HFFc6 (cell line): ENCODE results near the gene E2F6. TPM values are rescaled to one million over a fixed set of nuclear protein-coding genes. Genes with fewer than 3 reads are reported as not detected.

Experiments
- DNase-seq: peaks from one replicate; pipeline ENCODE4 v3.0.0-alpha.2; 2018
- H3K27ac Mint-ChIP-seq: 2 replicates; pipeline ENCODE4 v1.8.0; 2020; ENCODE audit warnings: mild to moderate bottlenecking, mixed read lengths
- H3K27me3 Mint-ChIP-seq: 2 replicates; pipeline ENCODE4 v1.8.0; 2021; ENCODE audit warnings: mild to moderate bottlenecking, moderate library complexity, mixed read lengths; ENCODE audit not compliant: insufficient read depth
- H3K36me3 Mint-ChIP-seq: 2 replicates; pipeline ENCODE4 v1.8.0; 2021; ENCODE audit warnings: low read depth, mixed read lengths
- H3K4me1 Mint-ChIP-seq: 2 replicates; pipeline ENCODE4 v1.8.0; 2020; ENCODE audit warnings: low read depth, mixed read lengths
- H3K4me3 Mint-ChIP-seq: 2 replicates; pipeline ENCODE4 v1.8.0; 2020; ENCODE audit warnings: mild to moderate bottlenecking, moderate library complexity, mixed read lengths
- H3K9me3 Mint-ChIP-seq: 2 replicates; pipeline ENCODE4 v1.8.0; 2020; ENCODE audit warnings: mild to moderate bottlenecking, mixed read lengths
- total RNA-seq, 6 experiments: library from RNA; stranded (reverse); fragmentation: NEBNext Ultra II Directional; extraction: Animal tissue kit (Norgen Biotek cat#: 25700); gene quantifications; 2 replicates in 1 of 6; 3 replicates in 5 of 6; pipeline ENCODE4 v1.2.3, GENCODE V29; 2021
- TF ChIP-seq, protein P1 (sequence below): fragments of 200-600 bp; sonication (generic); IDR thresholded peaks from 2 replicates; pipeline ENCODE4 v1.5.0; 2021; ENCODE audit warnings: antibody characterized with exemption, mild to moderate bottlenecking

The E2F6 gene
- total RNA-seq, 6 experiments from 2014 or later: 8.9 to 11.3 (median 10.3) TPM

DNA sequence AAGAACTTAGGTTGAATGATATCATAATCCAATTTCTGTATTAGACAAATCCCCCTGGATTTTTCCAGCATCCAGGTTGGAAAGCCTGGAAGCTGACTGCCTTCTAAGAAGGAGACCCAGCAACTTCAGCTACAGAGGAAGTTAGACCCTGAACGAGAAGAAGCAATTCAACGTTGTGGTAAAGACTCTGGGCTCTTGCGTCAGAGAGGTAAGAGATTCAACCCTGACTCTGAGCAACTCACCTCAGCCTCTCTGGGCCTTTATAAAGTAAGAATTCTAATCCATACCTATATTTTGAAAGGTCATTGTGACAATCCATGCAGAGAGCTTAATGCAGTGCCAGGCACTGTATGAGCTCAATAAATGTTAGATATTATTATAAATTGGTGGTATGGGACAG is 9.7 kb downstream of the E2F6 start:
- Mint-ChIP-seq H3K27ac (no peak overlapping the region), H3K4me1 (peaks cover 8% of the 10 kb centered on the region; the same call in 1 of the 2 replicates), H3K36me3 (peaks cover 11% of the 10 kb centered on the region; the same call in 1 of the 2 replicates), H3K9me3 (no peaks in the 10 kb centered on the region), H3K27me3 (no peaks in the 10 kb centered on the region), H3K4me3 (no peak overlapping the region)
- TF ChIP-seq, protein P1, sequence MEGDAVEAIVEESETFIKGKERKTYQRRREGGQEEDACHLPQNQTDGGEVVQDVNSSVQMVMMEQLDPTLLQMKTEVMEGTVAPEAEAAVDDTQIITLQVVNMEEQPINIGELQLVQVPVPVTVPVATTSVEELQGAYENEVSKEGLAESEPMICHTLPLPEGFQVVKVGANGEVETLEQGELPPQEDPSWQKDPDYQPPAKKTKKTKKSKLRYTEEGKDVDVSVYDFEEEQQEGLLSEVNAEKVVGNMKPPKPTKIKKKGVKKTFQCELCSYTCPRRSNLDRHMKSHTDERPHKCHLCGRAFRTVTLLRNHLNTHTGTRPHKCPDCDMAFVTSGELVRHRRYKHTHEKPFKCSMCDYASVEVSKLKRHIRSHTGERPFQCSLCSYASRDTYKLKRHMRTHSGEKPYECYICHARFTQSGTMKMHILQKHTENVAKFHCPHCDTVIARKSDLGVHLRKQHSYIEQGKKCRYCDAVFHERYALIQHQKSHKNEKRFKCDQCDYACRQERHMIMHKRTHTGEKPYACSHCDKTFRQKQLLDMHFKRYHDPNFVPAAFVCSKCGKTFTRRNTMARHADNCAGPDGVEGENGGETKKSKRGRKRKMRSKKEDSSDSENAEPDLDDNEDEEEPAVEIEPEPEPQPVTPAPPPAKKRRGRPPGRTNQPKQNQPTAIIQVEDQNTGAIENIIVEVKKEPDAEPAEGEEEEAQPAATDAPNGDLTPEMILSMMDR: no peak
- no peak for DNase-seq

GRCh38 chr2:11454824-11455223 is 11.1 kb downstream of the E2F6 start:
- no peaks in the 10 kb centered on the region for H3K27me3 Mint-ChIP-seq
- H3K4me1 Mint-ChIP-seq: peaks cover 8% of the 10 kb centered on the region; the same call in 1 of the 2 replicates
- no peak overlapping the region for H3K27ac Mint-ChIP-seq
- no peaks in the 10 kb centered on the region for H3K9me3 Mint-ChIP-seq
- TF ChIP-seq, protein P1: no peak
- peaks cover 11% of the 10 kb centered on the region; the same call in 1 of the 2 replicates for H3K36me3 Mint-ChIP-seq
- DNase-seq: no peak
- H3K4me3 Mint-ChIP-seq: no peak overlapping the region

- Mint-ChIP-seq H3K27ac (no peak overlapping the region), H3K4me1 (no peaks in the 10 kb centered on the region), H3K9me3 (no peaks in the 10 kb centered on the region), H3K27me3 (no peaks in the 10 kb centered on the region), H3K36me3 (peaks cover 9% of the 10 kb centered on the region; the same call in 1 of the 2 replicates), H3K4me3 (no peak overlapping the region)
- no peak for DNase-seq
- TF ChIP-seq, protein P1: no peak
These were observed 15.2 kb downstream of the E2F6 start for GRCh38 chr2:11450791-11451190.

GRCh38 chr2:11446733-11447248 is 19.2 kb downstream of the E2F6 start:
- H3K4me3 Mint-ChIP-seq: no peak overlapping the region
- TF ChIP-seq, protein P1: peak; percentile 94
- peak; percentile 54 for DNase-seq
- H3K27me3 Mint-ChIP-seq: no peaks in the 10 kb centered on the region
- H3K27ac Mint-ChIP-seq: no peak overlapping the region; the same call in 1 of the 2 replicates
- peaks cover 22% of the 10 kb centered on the region for H3K36me3 Mint-ChIP-seq
- no peaks in the 10 kb centered on the region for H3K4me1 Mint-ChIP-seq
- H3K9me3 Mint-ChIP-seq: no peaks in the 10 kb centered on the region

DNA sequence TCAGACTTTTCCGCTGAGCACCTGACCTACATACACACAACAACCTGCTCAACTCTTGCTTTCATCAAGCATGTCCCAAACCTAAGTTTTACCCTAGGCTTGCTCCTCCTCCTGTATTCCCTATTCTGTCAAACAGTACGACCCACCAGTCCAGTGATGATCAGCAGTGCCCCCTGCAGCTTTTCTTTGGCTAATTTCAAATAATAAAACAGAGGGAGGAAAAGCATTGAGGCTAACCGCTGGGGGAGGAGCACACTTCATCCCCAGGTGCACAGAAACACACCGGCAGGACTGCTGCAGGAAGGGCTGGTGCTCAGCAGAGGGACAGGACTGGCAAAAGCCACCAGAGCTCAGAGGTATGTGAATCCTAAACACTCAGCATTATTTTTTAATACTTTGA is 21.2 kb downstream of the E2F6 start:
- H3K9me3 Mint-ChIP-seq: no peaks in the 10 kb centered on the region
- no peak overlapping the region for H3K27ac Mint-ChIP-seq
- H3K4me3 Mint-ChIP-seq: no peak overlapping the region
- DNase-seq: no peak
- TF ChIP-seq, protein P1: peak; percentile 23; the same call in 1 of the 2 replicates
- H3K36me3 Mint-ChIP-seq: peaks cover 32% of the 10 kb centered on the region
- no peaks in the 10 kb centered on the region for H3K4me1 Mint-ChIP-seq
- H3K27me3 Mint-ChIP-seq: no peaks in the 10 kb centered on the region
